HG03460 (cell line): ENCODE measurements around the gene GRPEL1.
"Not testable (repeated sequence)": the region's sequence is repeated elsewhere in the genome, so short reads cannot be mapped to it uniquely, and the experiment has no call there.

ENCODE experiments used
- ATAC-seq: cut with Tn5 transposase; IDR thresholded peaks from one replicate; pipeline ENCODE4 v1.9.1; 2021; ENCODE audit not compliant: unreplicated experiment

The GRPEL1 gene

GRCh38 chr4:7094916-7095315 lies 27.1 kb upstream of the GRPEL1 start:
- no peak for ATAC-seq

- no peak for ATAC-seq
Measured at GRCh38 chr4:7092026-7092425, 24.2 kb upstream of the GRPEL1 start.

GRCh38 chr4:7089213-7089986 lies 21.5 kb upstream of the GRPEL1 start:
- no peak for ATAC-seq

- ATAC-seq: no peak
Measured at GRCh38 chr4:7087036-7087435, 19.2 kb upstream of the GRPEL1 start.

- no peak for ATAC-seq
Measured at GRCh38 chr4:7086384-7086783, 18.5 kb upstream of the GRPEL1 start.

GRCh38 chr4:7084564-7084961 lies 16.7 kb upstream of the GRPEL1 start:
- ATAC-seq: not testable (repeated sequence)

GRCh38 chr4:7083597-7084563 lies 16.0 kb upstream of the GRPEL1 start:
- ATAC-seq: no peak

GRCh38 chr4:7079909-7080308 lies 12.0 kb upstream of the GRPEL1 start:
- ATAC-seq: not testable (repeated sequence)

- ATAC-seq: not testable (repeated sequence)
Measured at GRCh38 chr4:7079483-7079882, 11.6 kb upstream of the GRPEL1 start.

- ATAC-seq: no peak
Measured at GRCh38 chr4:7078025-7078424, 10.2 kb upstream of the GRPEL1 start.

- ATAC-seq: no peak
Measured at GRCh38 chr4:7077371-7077770, 9.5 kb upstream of the GRPEL1 start.

GRCh38 chr4:7076696-7077082 lies 8.8 kb upstream of the GRPEL1 start:
- ATAC-seq: no peak

GRCh38 chr4:7075962-7076695 lies 8.3 kb upstream of the GRPEL1 start:
- no peak for ATAC-seq

- ATAC-seq: no peak
Measured at GRCh38 chr4:7074426-7074825, 6.6 kb upstream of the GRPEL1 start.

- ATAC-seq: no peak
Measured at GRCh38 chr4:7073526-7074390, 5.9 kb upstream of the GRPEL1 start.

- ATAC-seq: no peak
Measured at GRCh38 chr4:7073059-7073458, 5.2 kb upstream of the GRPEL1 start.

GRCh38 chr4:7070729-7071511 lies 3.1 kb upstream of the GRPEL1 start:
- peak; percentile 31 for ATAC-seq

- ATAC-seq: no peak
Measured at GRCh38 chr4:7068883-7069282, 1.0 kb upstream of the GRPEL1 start.

- peak; percentile 22 for ATAC-seq
Measured at GRCh38 chr4:7068279-7068842, 497 bp upstream of the GRPEL1 start.
